GM19328 (cell line): ENCODE results near the gene FRYL.

ENCODE experiments used
- ATAC-seq: cut with Tn5 transposase; IDR thresholded peaks from one replicate; pipeline ENCODE4 v1.9.1; 2021; ENCODE audit warnings: mild to moderate bottlenecking, moderate library complexity; ENCODE audit not compliant: unreplicated experiment

Gene FRYL

GRCh38 chr4:48499551-48500066 lies 280.5 kb downstream of the FRYL start:
- no peak for ATAC-seq

- ATAC-seq = no peak
These were observed 281.2 kb downstream of the FRYL start for GRCh38 chr4:48498895-48499294.

- no peak for ATAC-seq
These were observed 284.1 kb downstream of the FRYL start for GRCh38 chr4:48495941-48496340.

GRCh38 chr4:48493452-48494100 lies 286.5 kb downstream of the FRYL start:
- ATAC-seq = no peak

- ATAC-seq = no peak
These were observed 288.4 kb downstream of the FRYL start for GRCh38 chr4:48491514-48492176.

GRCh38 chr4:48490680-48491513 lies 289.2 kb downstream of the FRYL start:
- ATAC-seq = no peak

GRCh38 chr4:48490012-48490679 lies 289.9 kb downstream of the FRYL start, which contains the start of gene ZAR1:
ZAR1 (plus strand) TSS chr4:48490252; CDS start chr4:48490292, 40 bp downstream.
- ATAC-seq = no peak

- ATAC-seq = no peak
These were observed 290.4 kb downstream of the FRYL start for GRCh38 chr4:48489683-48490011.

GRCh38 chr4:48484494-48485168 lies 295.4 kb downstream of the FRYL start:
- ATAC-seq = no peak

GRCh38 chr4:48483777-48484493 lies 296.1 kb downstream of the FRYL start:
- no peak for ATAC-seq

- ATAC-seq = no peak
These were observed 296.9 kb downstream of the FRYL start, which contains the start of gene SLC10A4 for GRCh38 chr4:48483006-48483776. SLC10A4 (plus strand) TSS chr4:48483343; CDS start chr4:48483562, 219 bp downstream.

- ATAC-seq = no peak
These were observed 298.5 kb downstream of the FRYL start for GRCh38 chr4:48481581-48481980.

GRCh38 chr4:48478273-48478672 lies 301.8 kb downstream of the FRYL start:
- ATAC-seq = no peak

- ATAC-seq = no peak
These were observed 304.3 kb downstream of the FRYL start for GRCh38 chr4:48475770-48476169.

GRCh38 chr4:48472794-48473193 lies 307.3 kb downstream of the FRYL start:
- no peak for ATAC-seq

- ATAC-seq = no peak
These were observed 309.5 kb downstream of the FRYL start for GRCh38 chr4:48470570-48470969.

GRCh38 chr4:48470137-48470536 lies 309.9 kb downstream of the FRYL start:
- ATAC-seq = no peak

- no peak for ATAC-seq
These were observed 312.2 kb downstream of the FRYL start for GRCh38 chr4:48467891-48468290.

- no peak for ATAC-seq
These were observed 312.6 kb downstream of the FRYL start for GRCh38 chr4:48467442-48467841.
